T-helper 1 cell treated with Interleukin-12 subunit alpha and Interleukin-12 subunit beta and Interleukin-4 antibody, amounts not matched to agents 30 ng/mL and 1 ng/mL, for 36 hours (primary cell): Measurements from ENCODE around the gene ARHGEF38. TPM values are rescaled to one million over a fixed set of nuclear protein-coding genes. Genes with fewer than 3 reads are reported as not detected.
"Not testable (repeated sequence)": the region's sequence is repeated elsewhere in the genome, so short reads cannot be mapped to it uniquely, and the experiment has no call there.

Experiments used
- intact Hi-C: fragments of 100-400 bp; cut with micrococcal nuclease; formaldehyde crosslinking; loops from one replicate; pipeline ENCODE4 v1.15.1; 2024
- total RNA-seq: library from RNA; stranded (reverse); gene quantifications from 2 replicates; pipeline ENCODE4 v1.2.3, GENCODE V29; 2022

ARHGEF38 gene
- total RNA-seq, 1 donor from 2014 or later: not detected

DNA sequence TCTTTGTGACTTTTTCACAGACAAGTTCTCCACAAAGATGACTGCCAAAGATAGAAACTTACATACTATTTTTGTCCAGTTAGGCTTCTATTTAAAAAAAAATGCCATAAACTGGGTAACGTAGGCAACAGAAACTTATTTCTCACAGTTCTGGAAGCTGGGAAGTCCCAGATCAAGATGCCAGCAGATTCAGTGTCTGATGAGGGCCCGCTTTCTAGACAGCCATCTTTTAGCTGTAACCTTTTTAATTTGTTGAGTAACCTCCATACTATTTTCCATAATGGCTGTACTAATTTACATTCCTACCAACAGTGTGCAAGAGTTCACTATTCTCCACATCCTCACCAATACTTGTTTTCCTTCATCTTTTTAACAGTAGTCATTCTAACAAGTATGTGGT lies 55.5 kb downstream of the ARHGEF38 start:
- intact Hi-C loops: no loop called here

DNA sequence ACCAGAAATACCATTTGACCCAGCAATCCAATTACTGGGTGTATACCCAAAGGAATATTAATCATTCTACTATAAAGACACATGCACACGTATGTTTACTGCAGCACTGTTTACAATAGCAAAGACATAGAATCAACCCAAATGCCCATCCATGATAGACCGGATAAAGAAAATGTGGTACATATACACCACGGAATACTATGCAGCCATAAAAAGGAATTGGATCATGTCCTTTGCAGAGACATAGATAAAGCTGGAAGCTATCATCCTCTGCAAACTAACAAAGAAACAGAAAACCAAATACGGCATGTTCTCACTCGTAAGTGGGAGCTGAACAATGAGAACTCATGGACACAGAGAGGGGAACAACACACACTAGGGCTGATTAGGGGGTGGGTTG lies 57.4 kb downstream of the ARHGEF38 start:
- intact Hi-C loops: not testable (repeated sequence)

GRCh38 chr4:105613306-105613705 lies 60.9 kb downstream of the ARHGEF38 start:
- intact Hi-C loops: no loop called here

DNA sequence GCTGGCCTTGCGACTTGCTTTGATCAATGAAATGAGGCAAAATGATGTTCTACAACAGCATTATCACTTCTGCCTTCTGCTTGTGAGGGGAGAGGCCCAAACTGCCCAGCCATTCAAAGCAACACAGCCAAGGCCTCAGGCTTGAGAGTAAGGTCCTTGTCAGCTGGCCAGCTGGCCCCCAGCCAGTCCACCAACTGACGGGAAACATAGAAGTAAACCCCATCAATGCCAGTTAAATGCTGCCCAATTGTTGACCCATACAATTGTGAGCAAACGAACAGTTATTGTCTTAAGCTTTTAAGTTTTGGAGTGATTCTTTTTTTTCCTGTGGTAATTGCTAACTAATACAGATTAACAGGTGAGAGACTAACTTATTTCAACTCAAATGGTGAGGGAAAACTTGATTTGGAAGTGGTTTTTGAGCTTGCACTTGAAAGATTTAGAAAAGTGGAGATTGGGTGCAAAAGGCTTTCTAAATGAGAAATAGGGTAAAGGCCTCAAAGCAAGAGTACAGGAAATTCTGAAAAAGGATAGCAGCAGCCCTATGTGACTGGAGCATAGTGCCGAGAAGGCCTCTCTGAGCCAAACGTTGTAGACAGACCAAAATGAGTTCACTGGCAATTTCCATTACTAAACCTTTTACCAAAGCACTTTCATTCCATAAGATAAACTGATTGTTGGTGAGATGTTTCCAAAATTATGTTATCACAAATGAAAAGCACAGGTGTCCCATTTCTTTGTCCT lies 66.9 kb downstream of the ARHGEF38 start:
- intact Hi-C loops: no loop called here

GRCh38 chr4:105620640-105621323 lies 68.4 kb downstream of the ARHGEF38 start:
- intact Hi-C loops: no loop called here

GRCh38 chr4:105622269-105622668 lies 69.8 kb downstream of the ARHGEF38 start:
- intact Hi-C loops: no loop called here

DNA sequence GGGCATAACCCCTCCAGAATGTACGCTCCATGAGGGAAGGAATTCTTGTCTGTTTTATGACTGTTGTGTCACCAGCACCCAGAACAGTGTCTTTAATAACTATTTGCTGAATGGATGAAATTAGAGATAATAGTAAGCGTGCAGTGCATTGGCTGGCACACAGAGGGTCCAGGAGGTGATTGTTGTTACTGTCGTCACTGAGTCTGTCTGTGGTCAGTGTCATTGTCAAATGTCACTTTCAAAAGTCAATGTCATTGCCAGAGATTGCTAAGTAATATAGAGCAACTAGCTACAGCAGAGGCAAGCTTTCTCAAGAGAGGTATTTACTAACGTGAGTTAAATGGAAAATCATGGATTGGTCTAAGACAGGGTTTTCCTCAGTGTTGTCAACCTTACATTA lies 70.7 kb downstream of the ARHGEF38 start:
- intact Hi-C loops: no loop called here

DNA sequence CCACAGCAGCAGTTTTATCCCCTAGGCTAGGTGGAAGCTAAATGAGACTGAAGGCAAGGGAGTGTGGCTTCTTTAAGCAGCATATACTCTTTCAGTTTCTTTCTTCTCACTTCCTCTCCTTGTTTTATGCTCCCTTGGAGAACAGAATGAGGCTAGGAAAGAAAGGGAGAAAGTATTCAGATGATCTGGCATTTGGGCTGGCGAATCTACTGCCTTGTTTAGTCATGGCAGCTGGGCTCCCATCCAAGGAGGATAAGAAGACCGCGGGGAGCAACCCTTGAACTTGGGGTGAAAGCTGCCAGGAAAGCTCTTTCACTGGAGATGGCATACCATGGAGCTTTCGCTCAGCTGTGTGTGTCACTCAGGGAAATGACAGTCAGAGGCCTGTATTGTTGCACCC lies 72.1 kb downstream of the ARHGEF38 start:
- intact Hi-C loops: no loop called here

- intact Hi-C loops: no loop called here
Observed at GRCh38 chr4:105625214-105625613, 72.8 kb downstream of the ARHGEF38 start.

- intact Hi-C loops: no loop called here
Observed at GRCh38 chr4:105626846-105627245, 74.4 kb downstream of the ARHGEF38 start.

- intact Hi-C loops: no loop called here
Observed at GRCh38 chr4:105627620-105628019, 75.2 kb downstream of the ARHGEF38 start.

- intact Hi-C loops: no loop called here
Observed at GRCh38 chr4:105630670-105631655, 78.5 kb downstream of the ARHGEF38 start.

- intact Hi-C loops: no loop called here
Observed at GRCh38 chr4:105631818-105632400, 79.5 kb downstream of the ARHGEF38 start.

- intact Hi-C loops: no loop called here
Observed at GRCh38 chr4:105632599-105632998, 80.2 kb downstream of the ARHGEF38 start.

DNA sequence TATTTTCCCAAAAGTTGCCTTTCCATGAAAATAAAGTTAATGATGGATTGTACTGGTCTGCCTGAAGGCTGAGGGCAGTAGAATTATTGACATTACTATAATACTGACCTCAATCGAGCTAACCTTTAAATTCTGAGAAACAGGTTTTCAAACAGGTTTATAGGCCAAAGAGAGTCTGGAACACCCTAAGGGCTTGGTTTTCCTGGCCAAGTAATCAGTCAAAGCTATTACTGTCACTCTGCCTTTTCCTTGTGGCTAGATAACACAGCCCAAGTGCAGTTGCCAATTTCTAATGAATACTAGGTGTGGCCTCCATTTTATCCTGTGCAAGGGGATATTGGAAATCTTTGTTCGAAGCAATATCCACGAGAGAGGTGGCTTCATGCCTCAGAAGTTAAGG lies 80.8 kb downstream of the ARHGEF38 start:
- intact Hi-C loops: no loop called here

GRCh38 chr4:105634402-105635080 lies 82.1 kb downstream of the ARHGEF38 start:
- intact Hi-C loops: no loop called here

DNA sequence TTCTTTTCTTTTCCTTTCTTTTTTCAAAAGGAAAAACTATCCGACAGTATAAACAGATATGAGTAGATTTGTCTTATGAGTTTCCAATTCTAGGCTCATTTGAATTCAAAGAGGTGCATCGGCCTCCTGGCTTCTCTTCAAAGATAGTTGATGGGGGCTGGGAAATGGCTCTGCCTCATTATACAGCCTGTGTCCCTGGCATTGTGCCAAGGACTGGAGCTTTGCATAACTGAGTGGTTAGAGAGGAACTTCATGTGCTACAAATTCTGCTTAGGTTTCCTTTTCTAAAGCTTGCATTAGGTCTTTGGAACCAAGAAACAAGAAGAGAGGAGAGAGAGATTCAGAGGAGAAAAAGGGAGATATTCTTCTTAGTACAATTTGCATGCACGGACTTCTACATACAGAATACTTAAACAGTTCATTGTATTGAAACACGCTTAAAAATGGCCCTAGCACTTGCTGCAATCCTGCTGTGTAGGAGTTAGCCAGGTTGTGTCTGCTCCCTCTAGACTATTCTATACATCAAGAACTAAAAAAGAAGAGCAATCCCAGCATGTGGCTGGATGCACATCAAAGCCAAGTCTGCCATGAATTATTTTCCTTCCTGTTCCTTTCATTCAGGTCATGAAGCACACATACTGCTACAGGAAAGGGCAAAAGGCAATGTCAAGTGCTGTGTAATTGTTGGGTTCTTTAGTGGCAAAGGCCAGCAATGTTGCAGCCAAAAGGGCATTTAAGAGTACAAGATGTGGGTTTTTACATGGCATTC lies 85.2 kb downstream of the ARHGEF38 start:
- intact Hi-C loops: no loop called here

DNA sequence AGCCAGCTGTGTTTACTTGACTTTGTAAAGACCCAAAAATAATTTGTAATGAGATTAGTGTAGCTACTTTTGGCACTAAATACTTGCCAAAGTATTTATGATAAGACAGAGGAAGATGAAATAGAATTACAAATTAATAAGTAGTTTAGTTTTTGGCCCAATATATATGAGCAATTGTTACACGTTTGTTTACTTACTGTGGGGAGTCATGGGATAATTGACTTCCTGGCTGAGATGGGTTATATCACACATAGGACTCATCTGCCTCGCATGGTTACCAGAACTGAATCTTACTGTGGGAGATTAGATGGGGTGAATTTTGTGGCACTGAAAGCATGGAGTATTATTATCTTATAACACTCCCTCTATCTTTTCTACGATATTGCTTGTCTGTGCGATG lies 89.4 kb downstream of the ARHGEF38 start:
- intact Hi-C loops: no loop called here

GRCh38 chr4:105644257-105644656 lies 91.8 kb downstream of the ARHGEF38 start:
- intact Hi-C loops: no loop called here

DNA sequence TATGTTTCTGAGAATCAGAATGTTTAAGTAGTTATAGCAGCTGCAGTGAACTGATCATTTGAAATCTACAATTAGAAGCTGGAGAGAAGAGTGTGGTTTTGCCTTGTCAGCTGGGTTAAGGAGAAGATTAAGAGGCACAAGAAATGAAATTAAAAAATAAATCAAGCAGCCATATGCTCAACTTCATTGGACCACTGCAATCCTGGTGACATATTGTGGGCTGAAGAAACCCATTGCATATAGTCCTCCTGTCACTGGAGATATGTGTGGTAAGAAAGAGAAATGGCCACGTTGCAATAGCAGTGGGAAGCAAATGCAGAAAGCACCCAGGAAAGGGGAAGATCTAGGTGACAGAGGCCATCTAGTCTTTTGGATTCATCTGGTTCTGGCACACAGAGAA lies 93.0 kb downstream of the ARHGEF38 start:
- intact Hi-C loops: no loop called here
